Measurements from ENCODE around the gene SERTM1.

Gene SERTM1

GRCh38 chr13:36736119-36736726, 62.4 kb downstream of the SERTM1 start:
- no peaks in the 10 kb centered on the region for H3K4me1 Mint-ChIP-seq
- no peak overlapping the region for H3K27ac Mint-ChIP-seq
- peaks cover 2% of the 10 kb centered on the region for H3K27me3 Mint-ChIP-seq
- H3K36me3 Mint-ChIP-seq = no peaks in the 10 kb centered on the region
- H3K4me3 Mint-ChIP-seq = no peak overlapping the region
- no peaks in the 10 kb centered on the region for H3K9me3 Mint-ChIP-seq

GRCh38 chr13:36737524-36738083, 63.8 kb downstream of the SERTM1 start:
- H3K36me3 Mint-ChIP-seq = no peaks in the 10 kb centered on the region
- H3K4me3 Mint-ChIP-seq = no peak overlapping the region
- peaks cover 2% of the 10 kb centered on the region for H3K27me3 Mint-ChIP-seq
- no peaks in the 10 kb centered on the region for H3K4me1 Mint-ChIP-seq
- H3K9me3 Mint-ChIP-seq = no peaks in the 10 kb centered on the region
- H3K27ac Mint-ChIP-seq = no peak overlapping the region

- H3K4me1 Mint-ChIP-seq = no peaks in the 10 kb centered on the region
- H3K36me3 Mint-ChIP-seq = no peaks in the 10 kb centered on the region
- no peak overlapping the region for H3K4me3 Mint-ChIP-seq
- H3K27me3 Mint-ChIP-seq = peaks cover 5% of the 10 kb centered on the region
- no peak overlapping the region for H3K27ac Mint-ChIP-seq
- no peaks in the 10 kb centered on the region for H3K9me3 Mint-ChIP-seq
These were observed 71.6 kb downstream of the SERTM1 start for GRCh38 chr13:36745436-36745835.

- no peaks in the 10 kb centered on the region for H3K4me1 Mint-ChIP-seq
- no peaks in the 10 kb centered on the region for H3K36me3 Mint-ChIP-seq
- H3K4me3 Mint-ChIP-seq = no peak overlapping the region
- no peaks in the 10 kb centered on the region for H3K9me3 Mint-ChIP-seq
- peaks cover 8% of the 10 kb centered on the region for H3K27me3 Mint-ChIP-seq
- no peak overlapping the region for H3K27ac Mint-ChIP-seq
These were observed 72.2 kb downstream of the SERTM1 start for GRCh38 chr13:36746051-36746450.
